BE2C (cell line): ENCODE data around the gene SERPINB5. TPM values are rescaled to one million over a fixed set of nuclear protein-coding genes. Genes with fewer than 3 reads are reported as not detected.

Experiments used
- DNase-seq: peaks from one replicate; pipeline ENCODE4 v3.0.0-alpha.2; 2020
- H3K27me3 ChIP-seq: fragments of 250-450 bp; sonication (Bioruptor Pico); 2 replicates; pipeline ENCODE4 v1.5.1; 2020; ENCODE audit warnings: mild to moderate bottlenecking
- H3K36me3 ChIP-seq: fragments of 250-450 bp; sonication (Bioruptor Pico); 2 replicates; pipeline ENCODE4 v1.5.1; 2020; ENCODE audit warnings: mild to moderate bottlenecking
- H3K4me1 ChIP-seq: fragments of 250-450 bp; sonication (Bioruptor Pico); 2 replicates; pipeline ENCODE4 v1.5.1; 2020
- H3K4me3 ChIP-seq: 2 replicates; pipeline ENCODE4 v1.5.1; 2011; ENCODE audit warnings: low read depth, low read length
- H3K9me3 ChIP-seq: fragments of 250-450 bp; sonication (Bioruptor Pico); 2 replicates; pipeline ENCODE4 v1.5.1; 2020
- polyA plus RNA-seq: library from polyadenylated mRNA; unstranded; fragments of >200 nt; gene quantifications from one replicate; pipeline ENCODE4 v1.2.1, GENCODE V29; 2012; ENCODE audit warnings: low read depth, missing spikeins; ENCODE audit not compliant: insufficient read length, insufficient read depth
- TF ChIP-seq, protein P1 (sequence below): IDR thresholded peaks from 2 replicates; pipeline ENCODE4 v1.5.1; 2012; ENCODE audit warnings: mild to moderate bottlenecking, low read depth, low read length

The SERPINB5 gene, protein sequence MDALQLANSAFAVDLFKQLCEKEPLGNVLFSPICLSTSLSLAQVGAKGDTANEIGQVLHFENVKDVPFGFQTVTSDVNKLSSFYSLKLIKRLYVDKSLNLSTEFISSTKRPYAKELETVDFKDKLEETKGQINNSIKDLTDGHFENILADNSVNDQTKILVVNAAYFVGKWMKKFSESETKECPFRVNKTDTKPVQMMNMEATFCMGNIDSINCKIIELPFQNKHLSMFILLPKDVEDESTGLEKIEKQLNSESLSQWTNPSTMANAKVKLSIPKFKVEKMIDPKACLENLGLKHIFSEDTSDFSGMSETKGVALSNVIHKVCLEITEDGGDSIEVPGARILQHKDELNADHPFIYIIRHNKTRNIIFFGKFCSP
- not detected for polyA plus RNA-seq

DNA sequence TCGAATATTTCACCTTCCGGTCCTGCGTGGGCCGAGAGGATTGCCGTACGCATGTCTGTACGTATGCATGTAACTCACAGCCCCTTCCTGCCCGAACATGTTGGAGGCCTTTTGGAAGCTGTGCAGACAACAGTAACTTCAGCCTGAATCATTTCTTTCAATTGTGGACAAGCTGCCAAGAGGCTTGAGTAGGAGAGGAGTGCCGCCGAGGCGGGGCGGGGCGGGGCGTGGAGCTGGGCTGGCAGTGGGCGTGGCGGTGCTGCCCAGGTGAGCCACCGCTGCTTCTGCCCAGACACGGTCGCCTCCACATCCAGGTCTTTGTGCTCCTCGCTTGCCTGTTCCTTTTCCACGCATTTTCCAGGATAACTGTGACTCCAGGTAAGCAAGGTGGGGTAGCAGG lies at the start of gene SERPINB5:
Gene SERPINB5 (plus strand): TSS at position 291 of the 400 bp plus-strand sequence. CDS start 7,471 bp downstream, outside the sequence.
- TF ChIP-seq, protein P1, sequence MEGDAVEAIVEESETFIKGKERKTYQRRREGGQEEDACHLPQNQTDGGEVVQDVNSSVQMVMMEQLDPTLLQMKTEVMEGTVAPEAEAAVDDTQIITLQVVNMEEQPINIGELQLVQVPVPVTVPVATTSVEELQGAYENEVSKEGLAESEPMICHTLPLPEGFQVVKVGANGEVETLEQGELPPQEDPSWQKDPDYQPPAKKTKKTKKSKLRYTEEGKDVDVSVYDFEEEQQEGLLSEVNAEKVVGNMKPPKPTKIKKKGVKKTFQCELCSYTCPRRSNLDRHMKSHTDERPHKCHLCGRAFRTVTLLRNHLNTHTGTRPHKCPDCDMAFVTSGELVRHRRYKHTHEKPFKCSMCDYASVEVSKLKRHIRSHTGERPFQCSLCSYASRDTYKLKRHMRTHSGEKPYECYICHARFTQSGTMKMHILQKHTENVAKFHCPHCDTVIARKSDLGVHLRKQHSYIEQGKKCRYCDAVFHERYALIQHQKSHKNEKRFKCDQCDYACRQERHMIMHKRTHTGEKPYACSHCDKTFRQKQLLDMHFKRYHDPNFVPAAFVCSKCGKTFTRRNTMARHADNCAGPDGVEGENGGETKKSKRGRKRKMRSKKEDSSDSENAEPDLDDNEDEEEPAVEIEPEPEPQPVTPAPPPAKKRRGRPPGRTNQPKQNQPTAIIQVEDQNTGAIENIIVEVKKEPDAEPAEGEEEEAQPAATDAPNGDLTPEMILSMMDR, result no peak
- no peaks in the 10 kb centered on the region for H3K36me3 ChIP-seq
- no peaks in the 10 kb centered on the region for H3K4me1 ChIP-seq
- H3K4me3 ChIP-seq, result no peak within 1 kb of the TSS
- no peaks in the 10 kb centered on the region for H3K9me3 ChIP-seq
- no peaks in the 10 kb centered on the region for H3K27me3 ChIP-seq
- no peak for DNase-seq

DNA sequence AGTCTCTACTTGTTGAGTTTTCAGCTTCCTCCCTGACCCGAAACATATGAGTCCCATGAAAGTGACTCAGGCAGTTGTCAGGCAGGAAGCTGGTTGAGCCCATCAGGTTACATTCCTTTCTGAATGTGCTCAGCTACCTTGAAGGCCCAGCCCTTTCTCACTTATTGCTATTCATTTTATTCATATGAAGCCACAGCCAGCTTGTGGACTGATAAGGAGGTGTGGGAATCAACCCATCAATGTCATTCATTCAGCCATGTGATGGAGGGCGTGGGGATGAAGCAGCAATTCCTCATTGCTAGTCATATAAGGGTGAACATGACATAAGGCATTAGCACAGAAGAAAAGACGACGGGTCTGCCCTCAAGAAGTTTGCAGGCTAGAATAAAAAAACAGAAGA lies 49.2 kb upstream of the SERPINB5 start:
- no peak for DNase-seq
- Histone ChIP-seq H3K27me3 (no peaks in the 10 kb centered on the region), H3K4me1 (no peaks in the 10 kb centered on the region), H3K36me3 (no peaks in the 10 kb centered on the region), H3K9me3 (no peaks in the 10 kb centered on the region), H3K4me3 (no peak overlapping the region)
- TF ChIP-seq, protein P1, result no peak

DNA sequence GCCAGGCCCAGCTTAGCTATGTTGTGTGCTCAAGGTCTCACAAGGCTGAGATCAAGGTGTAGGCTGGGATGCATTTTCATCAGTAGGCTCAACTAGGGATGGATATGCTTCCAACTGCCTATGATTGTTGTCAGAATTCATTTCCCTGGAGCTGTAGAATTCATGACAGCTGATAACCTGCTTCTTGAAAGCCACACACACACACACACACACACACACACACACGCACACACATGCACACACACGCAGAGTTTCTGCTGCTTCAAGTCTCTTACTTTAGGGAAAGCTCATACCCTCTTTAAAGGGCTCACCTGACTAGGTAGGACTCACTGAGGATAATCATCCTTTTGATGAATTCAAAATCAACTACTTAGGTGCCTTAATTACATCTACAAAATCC lies 46.2 kb upstream of the SERPINB5 start:
- Histone ChIP-seq H3K27me3 (no peaks in the 10 kb centered on the region), H3K36me3 (no peaks in the 10 kb centered on the region), H3K4me1 (no peaks in the 10 kb centered on the region), H3K4me3 (no peak overlapping the region), H3K9me3 (no peaks in the 10 kb centered on the region)
- TF ChIP-seq, protein P1, result no peak
- DNase-seq, result no peak

DNA sequence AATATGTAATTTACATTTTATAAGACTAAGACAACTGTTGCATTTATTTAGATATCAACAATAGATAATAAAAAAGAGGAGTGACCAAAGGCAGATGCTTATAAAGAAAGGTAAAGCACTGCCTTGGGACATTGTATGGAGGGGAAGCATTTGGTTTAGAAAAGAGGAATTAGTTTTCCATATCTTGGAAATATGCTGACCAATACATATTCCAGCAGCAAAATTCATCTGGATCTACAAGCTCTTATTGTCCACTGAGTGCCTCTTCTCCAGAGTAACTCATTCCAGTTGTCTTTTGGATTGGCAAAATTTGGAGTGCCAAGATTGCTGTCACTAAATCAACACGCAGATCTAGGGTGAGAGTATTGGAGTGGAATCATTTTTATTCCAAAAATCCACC lies 45.6 kb upstream of the SERPINB5 start:
- Histone ChIP-seq H3K4me1 (no peaks in the 10 kb centered on the region), H3K27me3 (no peaks in the 10 kb centered on the region), H3K36me3 (no peaks in the 10 kb centered on the region), H3K4me3 (no peak overlapping the region), H3K9me3 (no peaks in the 10 kb centered on the region)
- TF ChIP-seq, protein P1, result no peak
- no peak for DNase-seq

DNA sequence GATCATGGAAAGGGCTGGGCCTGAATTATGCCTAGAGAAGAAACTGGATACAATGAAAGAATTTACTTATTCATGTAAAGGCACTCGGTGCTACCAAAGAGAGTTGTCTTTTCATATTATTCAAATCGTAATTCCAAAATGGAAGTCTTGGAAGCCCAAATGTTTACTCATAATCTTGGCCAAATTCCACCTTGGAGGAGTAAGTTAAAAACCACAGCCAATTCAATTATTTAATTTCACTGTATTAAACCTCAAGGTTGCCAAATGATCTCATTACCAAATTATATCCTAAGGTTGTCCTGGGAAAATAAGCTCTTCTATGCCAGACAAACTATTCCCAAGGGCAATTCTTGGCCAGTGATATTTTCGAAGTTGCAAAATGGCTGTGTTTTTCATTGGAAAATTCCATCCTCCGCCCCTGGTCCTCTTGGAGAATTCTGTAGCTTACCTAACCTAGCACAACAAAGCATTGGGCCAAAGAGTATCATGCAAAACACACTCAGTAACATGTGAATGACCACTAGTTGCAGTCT lies 43.4 kb upstream of the SERPINB5 start:
- Histone ChIP-seq H3K27me3 (no peaks in the 10 kb centered on the region), H3K4me3 (no peak overlapping the region), H3K4me1 (no peaks in the 10 kb centered on the region), H3K9me3 (no peaks in the 10 kb centered on the region), H3K36me3 (no peaks in the 10 kb centered on the region)
- no peak for DNase-seq
- TF ChIP-seq, protein P1, result no peak

DNA sequence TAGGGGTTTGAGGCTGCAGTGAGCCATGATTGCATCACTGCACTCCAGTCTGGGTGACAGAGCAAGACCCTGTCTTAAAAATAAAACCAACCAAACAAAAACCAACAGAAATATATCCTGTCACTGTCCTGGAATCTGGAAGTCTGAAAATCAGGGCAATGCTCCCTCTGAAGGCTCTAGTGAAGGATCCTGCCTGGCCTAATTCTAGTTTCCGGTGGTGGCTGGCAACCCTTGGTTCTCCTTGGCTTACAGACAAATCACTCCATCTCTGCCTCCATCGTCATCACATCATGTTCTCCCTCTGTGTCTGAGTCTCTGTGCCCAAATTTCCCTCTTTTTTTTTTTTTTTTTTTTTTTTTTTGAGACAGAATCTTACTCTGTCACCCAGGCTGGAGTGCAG lies 38.6 kb upstream of the SERPINB5 start:
- no peak for DNase-seq
- H3K9me3 ChIP-seq, result no peaks in the 10 kb centered on the region
- H3K4me3 ChIP-seq, result no peak overlapping the region
- H3K4me1 ChIP-seq, result no peaks in the 10 kb centered on the region
- no peaks in the 10 kb centered on the region for H3K36me3 ChIP-seq
- TF ChIP-seq, protein P1, result no peak
- H3K27me3 ChIP-seq, result no peaks in the 10 kb centered on the region
